GM12873 (cell line): ENCODE results near the gene NCBP2L.

Experiments used
- CTCF ChIP-seq: IDR thresholded peaks from 2 replicates; pipeline ENCODE4 v1.5.1; 2012; ENCODE audit warnings: low read depth, mild to moderate bottlenecking, moderate library complexity, low read length, control low read depth; ENCODE audit not compliant: insufficient read depth; ENCODE audit errors: missing control alignments

Gene NCBP2L

GRCh38 chrX:107734646-107735045 is 42.9 kb upstream of the NCBP2L start:
- TF ChIP-seq CTCF: no peak

- no peak for TF ChIP-seq CTCF
Observed at GRCh38 chrX:107736781-107737531, 40.6 kb upstream of the NCBP2L start.

- no peak for TF ChIP-seq CTCF
Observed at GRCh38 chrX:107738272-107738671, 39.3 kb upstream of the NCBP2L start.

GRCh38 chrX:107738768-107739167 is 38.8 kb upstream of the NCBP2L start:
- no peak for TF ChIP-seq CTCF

- TF ChIP-seq CTCF: no peak
Observed at GRCh38 chrX:107739541-107739940, 38.0 kb upstream of the NCBP2L start.

- no peak for TF ChIP-seq CTCF
Observed at GRCh38 chrX:107741404-107741790, 36.1 kb upstream of the NCBP2L start.

- no peak for TF ChIP-seq CTCF
Observed at GRCh38 chrX:107742700-107743191, 34.8 kb upstream of the NCBP2L start.
